ENCODE data around the gene ZNF580. TPM values are rescaled to one million over a fixed set of nuclear protein-coding genes. Genes with fewer than 3 reads are reported as not detected.
A peak's percentile ranks its signal among the peaks of the same experiment; 100 is the strongest.

ZNF580 gene
- total RNA-seq, 1 donor from 2014 or later = 35.8 TPM

DNA sequence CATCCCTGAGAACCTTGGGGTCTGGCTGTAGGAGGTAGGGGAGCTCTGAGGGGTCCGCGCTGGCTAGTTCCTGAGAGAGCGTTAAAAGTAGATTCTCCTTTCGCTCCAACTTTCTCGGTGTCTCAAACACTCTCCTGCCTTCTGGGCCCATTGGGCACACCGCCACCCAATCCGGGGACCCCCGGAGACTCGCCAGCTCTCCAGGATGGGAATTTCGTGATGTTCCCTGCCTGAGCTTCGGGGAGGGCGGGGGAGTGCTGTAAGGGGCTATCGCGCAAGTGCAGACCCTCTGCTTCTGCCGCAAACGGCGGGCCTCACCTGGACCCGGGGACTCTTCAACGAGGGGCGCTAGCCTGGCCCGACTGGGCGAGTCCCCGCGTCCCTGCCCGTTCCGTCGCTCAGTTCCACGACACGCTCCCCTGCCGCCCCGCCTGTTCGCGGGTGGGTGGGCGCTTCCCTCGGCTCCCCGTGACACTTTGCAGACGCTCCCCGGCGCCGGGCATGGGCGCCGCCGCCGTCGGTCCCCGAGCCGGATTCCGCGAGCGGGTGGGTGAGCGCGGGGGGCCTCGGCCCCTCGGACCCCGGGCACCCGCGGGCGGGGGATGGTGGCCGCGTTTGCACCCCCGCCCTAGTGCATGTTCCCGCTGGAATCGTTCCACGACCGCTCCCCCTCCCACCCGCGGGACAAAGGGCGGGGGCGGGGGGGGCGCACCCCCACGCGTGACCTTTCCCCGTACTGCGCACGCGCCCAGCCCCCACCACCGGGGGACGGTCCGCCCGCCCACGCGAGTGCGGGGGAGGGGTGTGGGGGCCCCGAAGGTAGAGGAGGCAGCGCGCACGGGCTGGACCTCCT is 7.2 kb downstream of the ZNF580 start, which contains the start of gene CCDC106:
Gene CCDC106 (plus strand): TSS at position 481 of the 853 bp plus-strand sequence. CDS start 835 bp downstream, outside the sequence.
- H4K20me1 ChIP-seq (ENCODE audit: insufficient read depth, low read length) = peaks cover 20% of the 10 kb centered on the region
- Mint-ChIP-seq H3K36me3 (ENCODE audit: low read depth, unreplicated experiment) (peaks cover 16% of the 10 kb centered on the region), H3K27ac (ENCODE audit: unreplicated experiment) (peak within 1 kb of the TSS; percentile 47), H3K9me3 (ENCODE audit: unreplicated experiment) (no peaks in the 10 kb centered on the region), H3K4me3 (ENCODE audit: unreplicated experiment) (peak within 1 kb of the TSS; percentile 86), H3K4me1 (ENCODE audit: low read depth, unreplicated experiment) (peaks cover 11% of the 10 kb centered on the region), H3K27me3 (ENCODE audit: low read depth, unreplicated experiment) (no peaks in the 10 kb centered on the region)
- peaks cover 24% of the 10 kb centered on the region for H3K4me1 ChIP-seq (ENCODE audit: insufficient read depth, low read length)
- H3K4me3 ChIP-seq (ENCODE audit: insufficient read depth, low read depth, low read length) = peak within 1 kb of the TSS; percentile 75
- no peak for TF ChIP-seq EZH2 (IDR thresholded peaks at IDR 0.05; ENCODE audit: insufficient read depth, low read length)
- TF ChIP-seq, protein P1, sequence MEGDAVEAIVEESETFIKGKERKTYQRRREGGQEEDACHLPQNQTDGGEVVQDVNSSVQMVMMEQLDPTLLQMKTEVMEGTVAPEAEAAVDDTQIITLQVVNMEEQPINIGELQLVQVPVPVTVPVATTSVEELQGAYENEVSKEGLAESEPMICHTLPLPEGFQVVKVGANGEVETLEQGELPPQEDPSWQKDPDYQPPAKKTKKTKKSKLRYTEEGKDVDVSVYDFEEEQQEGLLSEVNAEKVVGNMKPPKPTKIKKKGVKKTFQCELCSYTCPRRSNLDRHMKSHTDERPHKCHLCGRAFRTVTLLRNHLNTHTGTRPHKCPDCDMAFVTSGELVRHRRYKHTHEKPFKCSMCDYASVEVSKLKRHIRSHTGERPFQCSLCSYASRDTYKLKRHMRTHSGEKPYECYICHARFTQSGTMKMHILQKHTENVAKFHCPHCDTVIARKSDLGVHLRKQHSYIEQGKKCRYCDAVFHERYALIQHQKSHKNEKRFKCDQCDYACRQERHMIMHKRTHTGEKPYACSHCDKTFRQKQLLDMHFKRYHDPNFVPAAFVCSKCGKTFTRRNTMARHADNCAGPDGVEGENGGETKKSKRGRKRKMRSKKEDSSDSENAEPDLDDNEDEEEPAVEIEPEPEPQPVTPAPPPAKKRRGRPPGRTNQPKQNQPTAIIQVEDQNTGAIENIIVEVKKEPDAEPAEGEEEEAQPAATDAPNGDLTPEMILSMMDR (IDR thresholded peaks at IDR 0.05; ENCODE audit: insufficient read depth, low read depth, low read length) = no peak
- H3K9ac ChIP-seq (ENCODE audit: low read length) = peak within 1 kb of the TSS; percentile 85
- DNase-seq (ENCODE audit: low read depth) = peak; percentile 79
- FAIRE-seq = no peak
- peak within 1 kb of the TSS; percentile 85 for H2AFZ ChIP-seq (ENCODE audit: low read depth, low read length)
- H3K27me3 ChIP-seq (ENCODE audit: insufficient read depth, low read length) = no peaks in the 10 kb centered on the region
- H3K79me2 ChIP-seq (ENCODE audit: insufficient read depth, low read length) = peaks cover 37% of the 10 kb centered on the region
- peak within 1 kb of the TSS; percentile 96 for H3K4me2 ChIP-seq (ENCODE audit: low read length)
- H3K36me3 ChIP-seq (ENCODE audit: insufficient read depth, low read length) = peaks cover 9% of the 10 kb centered on the region
- H3K9me3 ChIP-seq (ENCODE audit: insufficient read depth, low read depth, low read length) = no peaks in the 10 kb centered on the region
- H3K27ac ChIP-seq (ENCODE audit: low read depth, low read length) = peak within 1 kb of the TSS; percentile 65

DNA sequence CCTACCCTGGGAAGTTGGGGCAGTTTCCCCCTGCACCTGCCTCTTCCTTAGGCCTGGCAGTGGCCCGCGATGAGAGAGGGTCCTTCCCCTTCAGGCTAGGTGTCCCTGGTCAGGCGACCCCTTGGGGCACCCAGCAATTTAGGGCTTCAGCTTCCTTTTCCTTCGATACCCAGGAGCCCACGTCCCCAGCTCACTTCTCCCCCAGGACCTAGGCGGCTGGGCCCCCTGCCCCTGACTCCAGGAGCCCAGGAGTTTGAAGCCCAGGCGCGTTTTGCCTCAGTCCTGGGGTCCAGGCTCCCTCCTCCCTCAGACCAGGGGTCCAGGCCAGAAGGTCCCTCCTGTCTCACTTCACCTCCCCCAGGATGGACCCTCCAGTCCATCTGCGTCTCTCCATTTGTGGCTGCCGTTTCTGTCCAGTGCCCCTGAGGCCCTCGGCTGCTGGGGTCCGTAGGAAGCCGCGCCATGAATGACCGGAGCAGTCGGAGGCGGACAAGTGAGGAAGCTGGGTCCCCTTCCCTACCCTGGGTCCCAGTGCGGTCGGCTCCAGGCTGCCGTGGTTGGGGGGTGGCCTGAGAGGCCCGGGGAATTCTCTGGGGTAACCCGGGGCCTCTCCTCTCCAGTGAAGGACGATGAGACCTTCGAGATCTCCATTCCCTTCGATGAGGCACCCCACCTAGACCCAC is 7.9 kb downstream of the ZNF580 start:
- Histone ChIP-seq H2AFZ (ENCODE audit: low read depth, low read length) (peak overlapping the region; percentile 85), H3K4me2 (ENCODE audit: low read length) (peak overlapping the region; percentile 96), H3K9me3 (ENCODE audit: insufficient read depth, low read depth, low read length) (no peaks in the 10 kb centered on the region), H3K36me3 (ENCODE audit: insufficient read depth, low read length) (peaks cover 9% of the 10 kb centered on the region), H3K9ac (ENCODE audit: low read length) (peak overlapping the region; percentile 85), H3K27me3 (ENCODE audit: insufficient read depth, low read length) (no peaks in the 10 kb centered on the region), H4K20me1 (ENCODE audit: insufficient read depth, low read length) (peaks cover 20% of the 10 kb centered on the region), H3K4me3 (ENCODE audit: insufficient read depth, low read depth, low read length) (peak overlapping the region; percentile 75), H3K27ac (ENCODE audit: low read depth, low read length) (no peak overlapping the region), H3K4me1 (ENCODE audit: insufficient read depth, low read length) (peaks cover 20% of the 10 kb centered on the region), H3K79me2 (ENCODE audit: insufficient read depth, low read length) (peaks cover 32% of the 10 kb centered on the region)
- no peak for FAIRE-seq
- peak overlapping the region; percentile 12 for H3K27ac Mint-ChIP-seq (ENCODE audit: unreplicated experiment)
- TF ChIP-seq, protein P1 (IDR thresholded peaks at IDR 0.05; ENCODE audit: insufficient read depth, low read depth, low read length) = no peak
- no peak for TF ChIP-seq EZH2 (IDR thresholded peaks at IDR 0.05; ENCODE audit: insufficient read depth, low read length)
- DNase-seq (ENCODE audit: low read depth) = no peak
- peaks cover 16% of the 10 kb centered on the region for H3K36me3 Mint-ChIP-seq (ENCODE audit: low read depth, unreplicated experiment)
- peak overlapping the region; percentile 83 for H3K4me3 Mint-ChIP-seq (ENCODE audit: unreplicated experiment)
- no peaks in the 10 kb centered on the region for H3K9me3 Mint-ChIP-seq (ENCODE audit: unreplicated experiment)
- peaks cover 9% of the 10 kb centered on the region for H3K4me1 Mint-ChIP-seq (ENCODE audit: low read depth, unreplicated experiment)
- no peaks in the 10 kb centered on the region for H3K27me3 Mint-ChIP-seq (ENCODE audit: low read depth, unreplicated experiment)
